CD4-positive, alpha-beta memory T cell (primary cell): ENCODE data around the gene CRISPLD2. TPM values are rescaled to one million over a fixed set of nuclear protein-coding genes. Genes with fewer than 3 reads are reported as not detected.

Experiments
- CTCF ChIA-PET: fragments of 350-600 bp; sonication (Branson Sonifier 250); formaldehyde crosslinking; loops from one replicate; lab custom pipeline; 2021; ENCODE audit warnings: inconsistent platforms; ENCODE audit not compliant: partially characterized antibody; lab: Charles Lee
- POLR2A ChIA-PET: fragments of 350-600 bp; sonication (Branson Sonifier 250); formaldehyde crosslinking; loops from one replicate; lab custom pipeline; 2021; ENCODE audit not compliant: partially characterized antibody; lab: Charles Lee
- DNase-seq, 5 donors: peaks; one replicate each; pipeline versions ENCODE4 v3.0.0 to v3.0.0-alpha.2; 2020 to 2022; ENCODE audit warnings: mixed read lengths in 1 of 5
- H3K27ac ChIP-seq: one replicate; pipeline ENCODE4 v1.7.0; 2013; ENCODE audit warnings: low read depth, low read length
- H3K27me3 ChIP-seq: 2 replicates; pipeline ENCODE4 v1.7.0; 2013; ENCODE audit warnings: mild to moderate bottlenecking, low read length, moderate library complexity; ENCODE audit not compliant: insufficient read depth
- H3K36me3 ChIP-seq: 2 replicates; pipeline ENCODE4 v1.7.0; 2013; ENCODE audit warnings: mild to moderate bottlenecking, low read length, moderate library complexity; ENCODE audit not compliant: insufficient read depth
- H3K4me1 ChIP-seq: 2 replicates; pipeline ENCODE4 v1.7.0; 2013; ENCODE audit warnings: mild to moderate bottlenecking, low read length, moderate library complexity; ENCODE audit not compliant: insufficient read depth
- H3K4me3 ChIP-seq, 2 donors: one replicate each; pipeline ENCODE4 v1.7.0; 2013; ENCODE audit warnings: low read length in 2 of 2, mild to moderate bottlenecking in 1 of 2
- H3K9me3 ChIP-seq, 2 donors: one replicate each; pipeline ENCODE4 v1.7.0; 2013; ENCODE audit warnings: low read length in 2 of 2, control low read depth in 1 of 2; ENCODE audit not compliant: control insufficient read depth in 1 of 2
- H3K27ac Mint-ChIP-seq, 7 donors: one replicate each; pipeline ENCODE4 v1.8.0; 2020 to 2021; ENCODE audit warnings: mixed read lengths in 7 of 7, mild to moderate bottlenecking in 6 of 7, inconsistent platforms in 3 of 7, moderate library complexity in 3 of 7
- H3K27me3 Mint-ChIP-seq, 2 donors: one replicate each; pipeline ENCODE4 v1.8.0; 2020 to 2021; ENCODE audit warnings: mixed read lengths in 2 of 2
- H3K36me3 Mint-ChIP-seq, 2 donors: one replicate each; pipeline ENCODE4 v1.8.0; 2020 to 2021; ENCODE audit warnings: mixed read lengths in 2 of 2, inconsistent platforms in 1 of 2, mild to moderate bottlenecking in 1 of 2
- H3K4me1 Mint-ChIP-seq, 4 donors: one replicate each; pipeline ENCODE4 v1.8.0; 2020 to 2021; ENCODE audit warnings: mixed read lengths in 4 of 4, mild to moderate bottlenecking in 1 of 4
- H3K4me3 Mint-ChIP-seq, 8 donors: one replicate each; pipeline ENCODE4 v1.8.0; 2020 to 2021; ENCODE audit warnings: mixed read lengths in 8 of 8, mild to moderate bottlenecking in 7 of 8, moderate library complexity in 6 of 8, inconsistent platforms in 3 of 8
- H3K9me3 Mint-ChIP-seq, 8 donors: one replicate each; pipeline ENCODE4 v1.8.0; 2020 to 2021; ENCODE audit warnings: mixed read lengths in 8 of 8, mild to moderate bottlenecking in 5 of 8, inconsistent platforms in 3 of 8, moderate library complexity in 1 of 8
- intact Hi-C: fragments of 100-400 bp; cut with micrococcal nuclease; formaldehyde crosslinking; loops from one replicate; pipeline ENCODE4 v1.15.1; 2023
- polyA plus RNA-seq, 2 donors: library from polyadenylated mRNA; unstranded; fragments of 300-500 nt; fragmentation: Illumina TruSeq; gene quantifications; one replicate each; pipeline ENCODE4 v1.2.3, GENCODE V29; 2021
- total RNA-seq, 2 experiments: library from RNA; stranded (reverse); gene quantifications; one replicate each; pipeline ENCODE4 v1.2.3, GENCODE V29; 2021

Gene CRISPLD2
- total and polyA plus RNA-seq, 4 experiments from 2014 or later = 0.32 to 2.5 (median 0.95) TPM

DNA sequence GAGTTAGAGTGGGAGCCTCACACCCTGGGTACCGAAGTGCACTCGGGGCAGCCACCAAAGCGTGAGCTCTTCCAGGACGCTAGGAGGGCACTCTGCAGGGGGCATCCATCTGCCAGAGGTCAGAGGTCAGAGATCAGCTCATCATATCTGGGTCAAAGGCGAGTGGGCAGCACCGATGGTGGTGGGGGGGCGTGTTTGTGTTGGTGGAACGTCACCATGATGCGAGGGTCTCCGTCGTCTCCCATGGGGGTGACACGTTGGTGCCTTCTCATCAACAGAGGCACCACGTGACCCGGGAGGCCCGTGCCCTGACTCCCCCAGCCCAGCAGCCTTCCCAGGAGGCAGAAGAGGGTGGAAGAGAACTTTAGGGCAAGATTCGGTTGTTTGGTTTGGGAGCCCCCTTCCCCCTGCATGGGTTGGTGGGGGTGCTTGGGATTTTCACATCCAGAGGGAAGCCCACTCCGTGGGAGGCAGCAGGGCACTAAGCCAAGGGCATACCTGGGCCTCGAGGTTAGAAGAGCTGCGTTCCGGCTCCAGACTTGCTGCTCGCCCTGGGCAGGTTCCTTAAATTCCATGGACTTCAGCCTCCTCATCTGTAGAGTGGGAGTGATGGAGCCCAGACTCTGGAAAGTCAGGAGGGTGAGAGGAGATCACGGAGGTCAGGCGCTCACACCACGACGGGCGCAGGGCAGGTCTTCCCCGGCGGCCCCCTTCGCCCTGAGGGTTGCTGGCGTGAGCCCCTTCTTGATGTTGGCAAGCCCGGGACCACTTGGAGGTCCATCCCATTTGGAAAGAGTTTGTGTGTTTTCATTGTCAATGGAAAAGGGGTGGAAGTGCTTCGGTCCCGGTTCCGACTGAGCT, 14.0 kb downstream of the CRISPLD2 start:
- Histone ChIP-seq H3K4me1 (no peaks in the 10 kb centered on the region), H3K9me3 (no peaks in the 10 kb centered on the region), H3K4me3 (no peak overlapping the region), H3K36me3 (no peaks in the 10 kb centered on the region), H3K27me3 (no peaks in the 10 kb centered on the region), H3K27ac (no peak overlapping the region)
- Mint-ChIP-seq H3K27me3 (peaks cover 3 to 8% of the 10 kb centered on the region in 2 donors), H3K4me3 (no peak overlapping the region), H3K9me3 (peaks cover 0 to 2% (median 0%) of the 10 kb centered on the region in 8 donors), H3K4me1 (no peaks in the 10 kb centered on the region), H3K36me3 (peaks cover 0 to 4% of the 10 kb centered on the region in 2 donors), H3K27ac (no peak overlapping the region)
- DNase-seq = no peak
- intact Hi-C loops = no loop called here
- ChIA-PET POLR2A (no interaction called here), CTCF (no interaction called here)

DNA sequence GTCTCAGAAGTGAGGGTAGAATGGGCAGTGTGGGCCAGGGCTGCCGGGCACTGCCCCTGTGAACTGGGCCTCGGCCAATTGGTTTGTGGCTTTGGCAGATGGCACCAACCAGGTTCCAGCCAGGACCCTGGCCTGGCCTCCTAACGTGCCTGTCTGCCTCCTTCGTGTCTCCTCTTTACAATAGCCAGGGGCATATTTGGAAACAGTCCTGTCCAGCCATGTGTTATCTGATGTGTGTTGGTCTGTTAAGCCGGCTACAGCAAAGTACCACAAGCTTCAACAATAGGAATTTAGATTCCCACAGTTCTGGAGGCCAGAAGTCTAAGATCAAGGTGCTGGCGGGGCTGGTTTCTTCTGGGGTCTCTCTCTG, 14.6 kb downstream of the CRISPLD2 start:
- POLR2A ChIA-PET = no interaction called here
- intact Hi-C loops = no loop called here
- no peaks in the 10 kb centered on the region for H3K4me1 Mint-ChIP-seq
- H3K36me3 Mint-ChIP-seq = peaks cover 0 to 4% of the 10 kb centered on the region in 2 donors
- no peak overlapping the region for H3K4me3 ChIP-seq
- peaks cover 0 to 2% (median 0%) of the 10 kb centered on the region in 8 donors for H3K9me3 Mint-ChIP-seq
- no peaks in the 10 kb centered on the region for H3K4me1 ChIP-seq
- CTCF ChIA-PET = no interaction called here
- no peak overlapping the region for H3K4me3 Mint-ChIP-seq
- DNase-seq = no peak
- no peaks in the 10 kb centered on the region for H3K9me3 ChIP-seq
- no peaks in the 10 kb centered on the region for H3K27me3 ChIP-seq
- no peak overlapping the region for H3K27ac ChIP-seq
- H3K27me3 Mint-ChIP-seq = peaks cover 2 to 8% of the 10 kb centered on the region in 2 donors
- H3K36me3 ChIP-seq = no peaks in the 10 kb centered on the region
- H3K27ac Mint-ChIP-seq = no peak overlapping the region

DNA sequence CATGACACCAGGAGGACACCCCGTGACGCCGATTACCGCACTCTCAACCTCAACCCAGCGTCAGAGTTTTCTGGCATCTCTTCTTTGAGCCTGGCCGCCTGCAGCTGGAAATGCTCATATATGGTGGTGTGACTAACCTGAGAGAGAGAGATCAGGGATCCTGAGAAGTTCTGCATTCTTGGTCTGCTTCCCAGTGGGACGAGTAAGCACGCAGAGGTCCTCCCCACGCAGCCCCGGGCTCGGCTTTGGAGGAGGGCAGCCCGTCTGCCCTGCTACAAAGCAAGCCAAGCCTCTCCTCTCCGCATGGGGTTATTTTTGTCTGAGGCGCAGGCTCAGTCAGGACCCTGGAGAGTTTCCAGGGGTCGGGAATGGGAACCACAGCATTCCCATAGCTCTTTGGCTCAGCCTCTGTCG, 16.5 kb downstream of the CRISPLD2 start:
- H3K9me3 ChIP-seq = no peaks in the 10 kb centered on the region
- Mint-ChIP-seq H3K27ac (no peak overlapping the region), H3K9me3 (peaks cover 0 to 3% (median 0%) of the 10 kb centered on the region in 8 donors), H3K36me3 (peaks cover 0 to 4% of the 10 kb centered on the region in 2 donors), H3K27me3 (peaks cover 5 to 16% of the 10 kb centered on the region in 2 donors), H3K4me3 (no peak overlapping the region), H3K4me1 (peaks cover 0 to 4% (median 1%) of the 10 kb centered on the region in 4 donors)
- no peaks in the 10 kb centered on the region for H3K4me1 ChIP-seq
- no peak overlapping the region for H3K4me3 ChIP-seq
- H3K27me3 ChIP-seq = no peaks in the 10 kb centered on the region
- no peak for DNase-seq
- POLR2A ChIA-PET = no interaction called here
- no peak overlapping the region for H3K27ac ChIP-seq
- CTCF ChIA-PET = no interaction called here
- intact Hi-C loops = no loop called here
- H3K36me3 ChIP-seq = no peaks in the 10 kb centered on the region

DNA sequence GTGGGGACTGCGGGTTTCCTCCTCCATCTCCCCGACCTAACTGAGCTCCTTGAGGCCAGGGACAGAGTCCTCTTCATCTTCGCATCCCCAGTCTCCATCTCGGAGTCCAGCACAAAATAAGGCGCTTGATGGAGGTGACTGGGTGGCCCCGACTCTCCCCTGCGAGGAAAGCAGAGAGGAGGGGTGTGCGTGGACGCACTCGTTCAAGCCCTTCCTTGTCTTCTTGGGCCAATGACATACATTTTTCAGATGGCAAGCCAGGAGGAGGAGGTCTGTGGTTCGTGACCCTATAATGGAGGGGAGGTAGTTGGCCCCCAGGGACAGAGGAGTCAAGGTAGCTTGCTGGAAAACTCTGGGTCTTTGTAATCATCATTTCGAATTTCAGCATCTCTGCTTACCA, 17.2 kb downstream of the CRISPLD2 start:
- Histone ChIP-seq H3K9me3 (no peaks in the 10 kb centered on the region), H3K36me3 (no peaks in the 10 kb centered on the region), H3K27me3 (no peaks in the 10 kb centered on the region), H3K4me1 (no peaks in the 10 kb centered on the region), H3K27ac (no peak overlapping the region), H3K4me3 (no peak overlapping the region)
- Mint-ChIP-seq H3K27ac (no peak overlapping the region), H3K36me3 (peaks cover 0 to 4% of the 10 kb centered on the region in 2 donors), H3K4me3 (no peak overlapping the region), H3K4me1 (peaks cover 0 to 6% (median 2%) of the 10 kb centered on the region in 4 donors), H3K27me3 (peaks cover 5 to 20% of the 10 kb centered on the region in 2 donors), H3K9me3 (peaks cover 0 to 3% (median 0%) of the 10 kb centered on the region in 8 donors)
- CTCF ChIA-PET = no interaction called here
- POLR2A ChIA-PET = no interaction called here
- no peak for DNase-seq
- intact Hi-C loops = no loop called here

DNA sequence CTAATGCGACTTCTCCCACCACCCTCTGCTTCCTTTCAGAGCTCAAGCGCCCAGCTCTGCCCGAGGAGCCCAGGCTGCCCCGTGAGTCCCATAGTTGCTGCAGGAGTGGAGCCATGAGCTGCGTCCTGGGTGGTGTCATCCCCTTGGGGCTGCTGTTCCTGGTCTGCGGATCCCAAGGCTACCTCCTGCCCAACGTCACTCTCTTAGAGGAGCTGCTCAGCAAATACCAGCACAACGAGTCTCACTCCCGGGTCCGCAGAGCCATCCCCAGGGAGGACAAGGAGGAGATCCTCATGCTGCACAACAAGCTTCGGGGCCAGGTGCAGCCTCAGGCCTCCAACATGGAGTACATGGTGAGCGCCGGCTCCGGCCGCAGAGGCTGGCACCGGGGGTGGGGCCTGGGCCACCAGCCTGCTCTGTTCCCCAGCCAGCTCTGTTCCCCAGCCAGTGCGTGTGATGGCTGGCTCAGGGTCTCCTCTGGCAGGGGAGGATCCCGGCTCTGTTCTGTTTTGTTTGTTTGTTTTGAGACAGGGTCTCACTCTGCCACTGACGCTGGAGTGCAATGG, 18.7 kb downstream of the CRISPLD2 start:
- Mint-ChIP-seq H3K27ac (no peak overlapping the region), H3K4me1 (peaks cover 0 to 11% (median 2%) of the 10 kb centered on the region in 4 donors), H3K36me3 (peaks cover 0 to 4% of the 10 kb centered on the region in 2 donors), H3K27me3 (peaks cover 9 to 22% of the 10 kb centered on the region in 2 donors), H3K4me3 (no peak overlapping the region), H3K9me3 (peaks cover 0 to 3% (median 0%) of the 10 kb centered on the region in 8 donors)
- Histone ChIP-seq H3K27ac (no peak overlapping the region), H3K4me3 (no peak overlapping the region), H3K36me3 (no peaks in the 10 kb centered on the region), H3K27me3 (no peaks in the 10 kb centered on the region), H3K9me3 (no peaks in the 10 kb centered on the region), H3K4me1 (no peaks in the 10 kb centered on the region)
- POLR2A ChIA-PET = no interaction called here
- no peak for DNase-seq
- intact Hi-C loops = no loop called here
- CTCF ChIA-PET = no interaction called here

DNA sequence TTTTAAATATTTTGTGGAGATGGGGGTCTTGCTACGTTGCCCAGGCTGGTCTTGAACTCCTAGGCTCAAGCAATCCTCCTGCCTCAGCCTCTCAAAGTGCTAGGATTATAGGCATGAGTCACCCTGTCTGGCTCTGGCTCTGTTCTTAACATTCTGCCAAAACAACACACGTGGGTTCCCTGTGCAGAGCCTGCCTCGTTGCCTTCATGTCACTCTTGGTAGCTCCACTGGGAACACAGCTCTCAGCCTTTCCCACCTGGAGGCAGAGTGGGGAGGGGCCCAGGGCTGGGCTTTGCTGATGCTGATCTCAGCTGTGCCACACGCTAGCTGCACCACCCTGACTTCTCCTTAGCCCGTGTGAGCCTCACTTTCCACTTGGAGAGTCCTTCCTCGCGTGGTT, 19.3 kb downstream of the CRISPLD2 start:
- Histone ChIP-seq H3K4me1 (no peaks in the 10 kb centered on the region), H3K4me3 (no peak overlapping the region), H3K9me3 (no peaks in the 10 kb centered on the region), H3K36me3 (no peaks in the 10 kb centered on the region), H3K27ac (no peak overlapping the region), H3K27me3 (no peaks in the 10 kb centered on the region)
- peaks cover 0 to 11% (median 2%) of the 10 kb centered on the region in 4 donors for H3K4me1 Mint-ChIP-seq
- CTCF ChIA-PET = no interaction called here
- POLR2A ChIA-PET = no interaction called here
- H3K9me3 Mint-ChIP-seq = peaks cover 0 to 3% (median 0%) of the 10 kb centered on the region in 8 donors
- intact Hi-C loops = no loop called here
- peaks cover 9 to 23% of the 10 kb centered on the region in 2 donors for H3K27me3 Mint-ChIP-seq
- no peak overlapping the region for H3K27ac Mint-ChIP-seq
- H3K36me3 Mint-ChIP-seq = peaks cover 0 to 4% of the 10 kb centered on the region in 2 donors
- no peak for DNase-seq
- no peak overlapping the region for H3K4me3 Mint-ChIP-seq

DNA sequence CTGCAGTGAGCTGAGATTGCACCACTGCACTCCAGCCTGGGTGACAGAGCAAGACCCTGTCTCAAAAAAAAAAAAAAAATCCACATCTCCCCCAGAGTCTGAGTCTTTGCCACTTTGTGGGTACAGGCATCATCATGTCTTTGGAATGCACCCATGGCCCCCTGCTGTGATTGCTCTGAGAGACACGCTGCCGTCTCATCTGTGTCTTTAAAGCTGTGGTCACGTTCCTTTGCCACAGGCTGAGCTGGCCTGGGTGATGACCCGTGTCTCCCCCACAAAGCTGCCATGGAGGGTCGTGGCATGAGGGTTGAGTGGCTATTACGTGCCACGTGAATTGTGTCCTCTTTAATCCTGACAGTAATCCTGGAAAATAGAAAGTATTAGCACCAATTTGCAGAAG, 20.2 kb downstream of the CRISPLD2 start:
- Histone ChIP-seq H3K27me3 (no peaks in the 10 kb centered on the region), H3K4me1 (no peaks in the 10 kb centered on the region), H3K4me3 (no peak overlapping the region), H3K27ac (no peak overlapping the region), H3K36me3 (no peaks in the 10 kb centered on the region), H3K9me3 (no peaks in the 10 kb centered on the region)
- CTCF ChIA-PET = no interaction called here
- Mint-ChIP-seq H3K4me1 (peaks cover 0 to 11% (median 2%) of the 10 kb centered on the region in 4 donors), H3K27me3 (peaks cover 9 to 23% of the 10 kb centered on the region in 2 donors), H3K4me3 (no peak overlapping the region), H3K27ac (no peak overlapping the region), H3K36me3 (peaks cover 0 to 4% of the 10 kb centered on the region in 2 donors), H3K9me3 (peaks cover 0 to 2% (median 0%) of the 10 kb centered on the region in 8 donors)
- POLR2A ChIA-PET = no interaction called here
- intact Hi-C loops = no loop called here
- DNase-seq = no peak
